ENCODE results near the gene CTBP2. TPM values are rescaled to one million over a fixed set of nuclear protein-coding genes. Genes with fewer than 3 reads are reported as not detected.
A peak's percentile ranks its signal among the peaks of the same experiment; 100 is the strongest.

CTBP2 gene
- total and polyA plus RNA-seq, 2 donors from 2014 or later: 33.1 to 111 TPM

DNA sequence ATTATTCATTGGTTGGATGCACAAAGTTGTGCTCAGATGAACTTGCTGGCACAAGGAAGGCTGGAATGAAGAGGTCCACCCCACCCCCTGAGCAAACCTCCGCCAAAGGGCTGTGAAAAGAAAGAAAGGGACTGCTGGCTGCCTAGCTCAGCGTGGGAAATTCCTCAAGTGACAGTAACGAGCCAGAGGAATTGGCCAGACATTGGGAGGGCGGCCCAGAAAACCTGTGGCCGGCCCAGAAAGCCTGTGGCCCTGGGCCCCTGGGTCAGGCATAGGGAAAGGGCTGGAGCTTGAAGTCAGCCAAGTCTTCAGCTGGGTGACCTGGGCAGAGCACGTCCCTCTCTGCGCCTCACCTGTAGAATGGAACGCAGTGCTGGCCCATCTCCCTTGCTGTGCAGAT, 30.6 kb upstream of the CTBP2 start:
- Histone ChIP-seq H3K27ac (ENCODE audit: low read depth in 2 of 2, low read length in 2 of 2) (no peak overlapping the region), H3K4me3 (ENCODE audit: low read length in 3 of 3) (no peak overlapping the region), H3K9ac (ENCODE audit: low read length in 3 of 3) (no peak overlapping the region), H3K36me3 (ENCODE audit: control insufficient read depth in 2 of 3, insufficient read depth in 3 of 3, low read length in 3 of 3) (no peaks in the 10 kb centered on the region), H3K4me1 (ENCODE audit: control insufficient read depth in 2 of 3, insufficient read depth in 2 of 3, low read depth in 1 of 3, low read length in 3 of 3) (no peaks in the 10 kb centered on the region), H3K9me3 (ENCODE audit: control insufficient read depth in 2 of 3, insufficient read depth in 1 of 3, low read length in 3 of 3) (no peaks in the 10 kb centered on the region), H3K27me3 (ENCODE audit: control insufficient read depth, insufficient read depth, low read length) (no peaks in the 10 kb centered on the region)
- intact Hi-C loops (cut with DNase I): no loop called here
- DNase-seq (peak in 1 of 5 donors; percentile 33), FAIRE-seq (no peak)
- TF ChIP-seq, protein P1, sequence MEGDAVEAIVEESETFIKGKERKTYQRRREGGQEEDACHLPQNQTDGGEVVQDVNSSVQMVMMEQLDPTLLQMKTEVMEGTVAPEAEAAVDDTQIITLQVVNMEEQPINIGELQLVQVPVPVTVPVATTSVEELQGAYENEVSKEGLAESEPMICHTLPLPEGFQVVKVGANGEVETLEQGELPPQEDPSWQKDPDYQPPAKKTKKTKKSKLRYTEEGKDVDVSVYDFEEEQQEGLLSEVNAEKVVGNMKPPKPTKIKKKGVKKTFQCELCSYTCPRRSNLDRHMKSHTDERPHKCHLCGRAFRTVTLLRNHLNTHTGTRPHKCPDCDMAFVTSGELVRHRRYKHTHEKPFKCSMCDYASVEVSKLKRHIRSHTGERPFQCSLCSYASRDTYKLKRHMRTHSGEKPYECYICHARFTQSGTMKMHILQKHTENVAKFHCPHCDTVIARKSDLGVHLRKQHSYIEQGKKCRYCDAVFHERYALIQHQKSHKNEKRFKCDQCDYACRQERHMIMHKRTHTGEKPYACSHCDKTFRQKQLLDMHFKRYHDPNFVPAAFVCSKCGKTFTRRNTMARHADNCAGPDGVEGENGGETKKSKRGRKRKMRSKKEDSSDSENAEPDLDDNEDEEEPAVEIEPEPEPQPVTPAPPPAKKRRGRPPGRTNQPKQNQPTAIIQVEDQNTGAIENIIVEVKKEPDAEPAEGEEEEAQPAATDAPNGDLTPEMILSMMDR (IDR thresholded peaks at IDR 0.05; ENCODE audit: borderline replicate concordance, extremely low read depth, insufficient read depth): no peak

DNA sequence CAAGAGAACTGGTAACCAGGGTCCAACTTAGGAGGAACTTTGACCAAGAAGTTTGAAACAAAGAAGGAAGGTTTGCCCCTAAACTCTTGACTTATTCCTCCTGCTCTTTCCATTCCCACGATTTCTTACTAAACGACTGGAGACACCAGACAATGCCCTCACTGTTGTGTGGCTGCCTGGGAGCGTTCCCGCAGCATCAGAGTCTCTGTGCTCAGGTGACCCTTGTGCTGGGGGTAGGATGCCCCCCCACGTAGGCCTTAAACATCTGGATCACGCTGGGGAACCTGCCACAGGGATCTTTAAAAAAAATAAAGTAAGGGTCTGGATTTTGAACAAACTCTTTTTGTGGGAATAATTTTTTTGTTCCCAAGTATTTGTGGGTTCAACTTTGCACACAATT, 30.1 kb upstream of the CTBP2 start:
- Histone ChIP-seq H3K27ac (ENCODE audit: low read depth in 2 of 2, low read length in 2 of 2) (no peak overlapping the region), H3K4me3 (ENCODE audit: low read length in 3 of 3) (no peak overlapping the region), H3K4me1 (ENCODE audit: control insufficient read depth in 2 of 3, insufficient read depth in 2 of 3, low read depth in 1 of 3, low read length in 3 of 3) (no peaks in the 10 kb centered on the region), H3K36me3 (ENCODE audit: control insufficient read depth in 2 of 3, insufficient read depth in 3 of 3, low read length in 3 of 3) (no peaks in the 10 kb centered on the region), H3K9me3 (ENCODE audit: control insufficient read depth in 2 of 3, insufficient read depth in 1 of 3, low read length in 3 of 3) (no peaks in the 10 kb centered on the region), H3K27me3 (ENCODE audit: control insufficient read depth, insufficient read depth, low read length) (no peaks in the 10 kb centered on the region), H3K9ac (ENCODE audit: low read length in 3 of 3) (no peak overlapping the region)
- TF ChIP-seq, protein P1 (IDR thresholded peaks at IDR 0.05; ENCODE audit: borderline replicate concordance, extremely low read depth, insufficient read depth): no peak
- intact Hi-C loops (cut with DNase I): no loop called here
- DNase-seq (peak in 1 of 5 donors; percentile 14), FAIRE-seq (no peak)

DNA sequence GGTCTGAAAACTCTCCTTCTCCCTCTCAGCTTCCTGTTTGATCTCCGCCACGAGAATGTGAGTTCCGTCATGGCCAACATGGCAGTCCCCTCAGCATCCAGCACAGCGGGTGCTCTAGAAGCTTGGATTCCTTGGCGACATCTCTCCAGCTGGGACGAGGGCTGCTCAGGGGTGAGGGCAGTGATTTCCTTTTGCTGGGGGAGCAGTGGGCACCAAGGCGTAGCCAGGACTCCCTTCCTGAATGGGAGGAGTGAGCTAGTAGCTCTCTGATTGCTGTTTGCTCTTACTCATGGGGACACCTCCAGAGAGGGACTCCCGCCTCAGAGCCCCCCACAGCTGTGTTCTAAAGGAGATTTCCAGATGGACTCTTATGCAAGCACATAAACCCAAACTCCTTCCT, 28.8 kb upstream of the CTBP2 start:
- no peak for FAIRE-seq
- H3K4me1 ChIP-seq (ENCODE audit: control insufficient read depth in 2 of 3, insufficient read depth in 2 of 3, low read depth in 1 of 3, low read length in 3 of 3): no peaks in the 10 kb centered on the region
- intact Hi-C loops (cut with DNase I): no loop called here

More for the DNA sequence above, 28.8 kb upstream of the CTBP2 start:
- DNase-seq: peak in 1 of 5 donors; percentile 26
- TF ChIP-seq, protein P1 (IDR thresholded peaks at IDR 0.05; ENCODE audit: borderline replicate concordance, extremely low read depth, insufficient read depth): no peak
- H3K27me3 ChIP-seq (ENCODE audit: control insufficient read depth, insufficient read depth, low read length): no peaks in the 10 kb centered on the region
- H3K36me3 ChIP-seq (ENCODE audit: control insufficient read depth in 2 of 3, insufficient read depth in 3 of 3, low read length in 3 of 3): no peaks in the 10 kb centered on the region
- H3K4me3 ChIP-seq (ENCODE audit: low read length in 3 of 3): no peak overlapping the region
- H3K9me3 ChIP-seq (ENCODE audit: control insufficient read depth in 2 of 3, insufficient read depth in 1 of 3, low read length in 3 of 3): no peaks in the 10 kb centered on the region
- H3K27ac ChIP-seq (ENCODE audit: low read depth in 2 of 2, low read length in 2 of 2): no peak overlapping the region
- H3K9ac ChIP-seq (ENCODE audit: low read length in 3 of 3): no peak overlapping the region

Data from kidney (tissue), 14 donors.